IPS-18a (cell line): ENCODE data around the gene TNIP1.
A peak's percentile ranks its signal among the peaks of the same experiment; 100 is the strongest.

Source experiments
- H3K27ac ChIP-seq: one replicate; pipeline ENCODE4 v1.5.1; 2013; ENCODE audit warnings: low read length
- H3K27me3 ChIP-seq: one replicate; pipeline ENCODE4 v1.6.1; 2013; ENCODE audit warnings: mild to moderate bottlenecking, low read length; ENCODE audit not compliant: control insufficient read depth, insufficient read depth
- H3K36me3 ChIP-seq: one replicate; pipeline ENCODE4 v1.6.1; 2013; ENCODE audit warnings: low read depth, low read length; ENCODE audit not compliant: control insufficient read depth
- H3K4me1 ChIP-seq: one replicate; pipeline ENCODE4 v1.6.1; 2013; ENCODE audit warnings: low read depth, low read length; ENCODE audit not compliant: control insufficient read depth
- H3K4me3 ChIP-seq: one replicate; pipeline ENCODE4 v1.5.1; 2013; ENCODE audit warnings: low read length
- H3K9ac ChIP-seq: one replicate; pipeline ENCODE4 v1.6.1; 2013; ENCODE audit warnings: mild to moderate bottlenecking, low read length, moderate library complexity
- H3K9me3 ChIP-seq: one replicate; pipeline ENCODE4 v1.6.1; 2013; ENCODE audit warnings: low read depth, low read length; ENCODE audit not compliant: control insufficient read depth

TNIP1 gene

GRCh38 chr5:151092762-151093161 lies 11.9 kb upstream of the TNIP1 start:
- no peaks in the 10 kb centered on the region for H3K36me3 ChIP-seq
- no peaks in the 10 kb centered on the region for H3K27me3 ChIP-seq
- H3K27ac ChIP-seq: no peak overlapping the region
- no peaks in the 10 kb centered on the region for H3K9me3 ChIP-seq
- peaks cover 19% of the 10 kb centered on the region for H3K4me1 ChIP-seq
- H3K9ac ChIP-seq: no peak overlapping the region
- H3K4me3 ChIP-seq: no peak overlapping the region

- Histone ChIP-seq H3K36me3 (no peaks in the 10 kb centered on the region), H3K27ac (no peak overlapping the region), H3K4me1 (peaks cover 31% of the 10 kb centered on the region), H3K27me3 (no peaks in the 10 kb centered on the region), H3K9ac (no peak overlapping the region), H3K4me3 (no peak overlapping the region), H3K9me3 (no peaks in the 10 kb centered on the region)
These were observed 8.9 kb upstream of the TNIP1 start for GRCh38 chr5:151089726-151090125.

GRCh38 chr5:151088986-151089385 lies 8.2 kb upstream of the TNIP1 start:
- H3K27ac ChIP-seq: no peak overlapping the region
- no peak overlapping the region for H3K4me3 ChIP-seq
- no peaks in the 10 kb centered on the region for H3K36me3 ChIP-seq
- H3K9ac ChIP-seq: no peak overlapping the region
- peaks cover 25% of the 10 kb centered on the region for H3K4me1 ChIP-seq
- no peaks in the 10 kb centered on the region for H3K9me3 ChIP-seq
- H3K27me3 ChIP-seq: no peaks in the 10 kb centered on the region

- H3K9ac ChIP-seq: no peak overlapping the region
- no peaks in the 10 kb centered on the region for H3K27me3 ChIP-seq
- H3K4me1 ChIP-seq: peaks cover 12% of the 10 kb centered on the region
- H3K9me3 ChIP-seq: no peaks in the 10 kb centered on the region
- H3K36me3 ChIP-seq: no peaks in the 10 kb centered on the region
- no peak overlapping the region for H3K27ac ChIP-seq
- H3K4me3 ChIP-seq: no peak overlapping the region
These were observed 6.7 kb upstream of the TNIP1 start for GRCh38 chr5:151087486-151087885.

GRCh38 chr5:151086905-151087360 lies 6.1 kb upstream of the TNIP1 start:
- no peak overlapping the region for H3K27ac ChIP-seq

GRCh38 chr5:151086192-151086869 lies 5.5 kb upstream of the TNIP1 start:
- H3K27ac ChIP-seq: no peak overlapping the region
- H3K4me3 ChIP-seq: no peak overlapping the region
- H3K9ac ChIP-seq: no peak overlapping the region
- H3K36me3 ChIP-seq: no peaks in the 10 kb centered on the region
- no peaks in the 10 kb centered on the region for H3K27me3 ChIP-seq
- peaks cover 24% of the 10 kb centered on the region for H3K4me1 ChIP-seq
- H3K9me3 ChIP-seq: no peaks in the 10 kb centered on the region

More at GRCh38 chr5:151086905-151087360, 6.1 kb upstream of the TNIP1 start:
- Histone ChIP-seq H3K4me3 (no peak overlapping the region), H3K4me1 (peaks cover 18% of the 10 kb centered on the region), H3K9me3 (no peaks in the 10 kb centered on the region), H3K9ac (no peak overlapping the region), H3K36me3 (no peaks in the 10 kb centered on the region), H3K27me3 (no peaks in the 10 kb centered on the region)

- peaks cover 25% of the 10 kb centered on the region for H3K4me1 ChIP-seq
- H3K9ac ChIP-seq: no peak overlapping the region
- H3K27me3 ChIP-seq: no peaks in the 10 kb centered on the region
- no peaks in the 10 kb centered on the region for H3K9me3 ChIP-seq
- H3K4me3 ChIP-seq: no peak overlapping the region
- H3K27ac ChIP-seq: no peak overlapping the region
- H3K36me3 ChIP-seq: no peaks in the 10 kb centered on the region
These were observed 4.7 kb upstream of the TNIP1 start for GRCh38 chr5:151085517-151086041.

- peaks cover 25% of the 10 kb centered on the region for H3K4me1 ChIP-seq
- H3K9me3 ChIP-seq: no peaks in the 10 kb centered on the region
- H3K4me3 ChIP-seq: no peak overlapping the region
- no peak overlapping the region for H3K27ac ChIP-seq
- H3K9ac ChIP-seq: no peak overlapping the region
- H3K36me3 ChIP-seq: no peaks in the 10 kb centered on the region
- H3K27me3 ChIP-seq: peaks cover 9% of the 10 kb centered on the region
These were observed 3.5 kb upstream of the TNIP1 start for GRCh38 chr5:151084363-151084762.

GRCh38 chr5:151083081-151083676 lies 2.3 kb upstream of the TNIP1 start:
- no peaks in the 10 kb centered on the region for H3K36me3 ChIP-seq
- peaks cover 9% of the 10 kb centered on the region for H3K27me3 ChIP-seq
- H3K27ac ChIP-seq: no peak overlapping the region
- no peaks in the 10 kb centered on the region for H3K9me3 ChIP-seq
- no peak overlapping the region for H3K9ac ChIP-seq
- H3K4me3 ChIP-seq: no peak overlapping the region
- peaks cover 25% of the 10 kb centered on the region for H3K4me1 ChIP-seq

GRCh38 chr5:151082282-151082902 lies 1.6 kb upstream of the TNIP1 start:
- no peak overlapping the region for H3K27ac ChIP-seq
- H3K27me3 ChIP-seq: peaks cover 9% of the 10 kb centered on the region
- no peak overlapping the region for H3K4me3 ChIP-seq

GRCh38 chr5:151081431-151082281 lies 822 bp upstream of the TNIP1 start:
- Histone ChIP-seq H3K9me3 (no peaks in the 10 kb centered on the region), H3K27ac (no peak overlapping the region), H3K27me3 (peaks cover 9% of the 10 kb centered on the region), H3K9ac (peak overlapping the region; percentile 82), H3K36me3 (no peaks in the 10 kb centered on the region), H3K4me3 (peak overlapping the region; percentile 90), H3K4me1 (peaks cover 21% of the 10 kb centered on the region)

More at GRCh38 chr5:151082282-151082902, 1.6 kb upstream of the TNIP1 start:
- Histone ChIP-seq H3K4me1 (peaks cover 25% of the 10 kb centered on the region), H3K36me3 (no peaks in the 10 kb centered on the region), H3K9me3 (no peaks in the 10 kb centered on the region), H3K9ac (no peak overlapping the region)
